OCI-LY3 (cell line): ENCODE measurements around the gene BCL11A.
A peak's percentile ranks its signal among the peaks of the same experiment; 100 is the strongest.

Source experiments
- H2AFZ ChIP-seq: fragments of 200-600, 300-600 bp; shearing (Covaris generic); 2 replicates; pipeline ENCODE4 v1.6.0; 2014; ENCODE audit warnings: antibody characterized with exemption, low read depth, low read length
- H3K27ac ChIP-seq: fragments of 200-600, 300-600 bp; sonication (generic); 2 replicates; pipeline ENCODE4 v1.5.1; 2014; ENCODE audit warnings: mild to moderate bottlenecking, low read length, moderate library complexity, mixed read lengths
- H3K27me3 ChIP-seq: fragments of 200-600, 300-600 bp; sonication (generic); 2 replicates; pipeline ENCODE4 v1.6.1; 2014; ENCODE audit warnings: low read depth, low read length, mixed read lengths
- H3K36me3 ChIP-seq: fragments of 200-600, 300-600 bp; sonication (generic); replicated peaks from 2 replicates; pipeline ENCODE3; 2014; ENCODE audit warnings: low read depth, low read length, mixed read lengths
- H3K4me1 ChIP-seq: fragments of 300-600, 200-600 bp; sonication (generic); 2 replicates; pipeline ENCODE4 v1.6.1; 2014; ENCODE audit warnings: low read length, mixed read lengths
- H3K4me2 ChIP-seq: fragments of 200-600, 300-600 bp; sonication (generic); 2 replicates; pipeline ENCODE4 v1.6.1; 2014; ENCODE audit warnings: low read length, mixed read lengths
- H3K4me3 ChIP-seq: fragments of 300-600, 200-600 bp; sonication (generic); 2 replicates; pipeline ENCODE4 v1.5.1; 2014; ENCODE audit warnings: antibody characterized with exemption, mild to moderate bottlenecking, low read length, moderate library complexity
- H3K79me2 ChIP-seq: fragments of 300-600, 200-600 bp; shearing (Covaris generic); 2 replicates; pipeline ENCODE4 v1.6.1; 2014; ENCODE audit warnings: mild to moderate bottlenecking, low read length, mixed read lengths
- H3K9ac ChIP-seq: fragments of 300-600, 200-600 bp; shearing (Covaris generic); 2 replicates; pipeline ENCODE4 v1.6.0; 2014; ENCODE audit warnings: mild to moderate bottlenecking, low read length, moderate library complexity
- H3K9me3 ChIP-seq: fragments of 200-600, 300-600 bp; shearing (Covaris generic); 2 replicates; pipeline ENCODE4 v1.6.1; 2014; ENCODE audit warnings: low read length, mixed read lengths; ENCODE audit not compliant: insufficient read depth
- H4K20me1 ChIP-seq: fragments of 200-600, 300-600 bp; sonication (generic); 2 replicates; pipeline ENCODE4 v1.6.1; 2016; ENCODE audit warnings: low read length, mixed read lengths; ENCODE audit not compliant: insufficient read depth
- EZH2phosphoT487 ChIP-seq: fragments of 200-600 bp; shearing (Covaris generic); IDR thresholded peaks from 2 replicates; pipeline ENCODE4 v1.6.1; 2018; ENCODE audit warnings: antibody characterized with exemption, mixed run types, low read depth
- TF ChIP-seq, protein P1 (sequence below): fragments of 200-600, 300-600 bp; sonication (generic); IDR thresholded peaks from 2 replicates; pipeline ENCODE4 v1.5.1; 2014; ENCODE audit warnings: antibody characterized with exemption, low read length, low read depth

Gene BCL11A

DNA sequence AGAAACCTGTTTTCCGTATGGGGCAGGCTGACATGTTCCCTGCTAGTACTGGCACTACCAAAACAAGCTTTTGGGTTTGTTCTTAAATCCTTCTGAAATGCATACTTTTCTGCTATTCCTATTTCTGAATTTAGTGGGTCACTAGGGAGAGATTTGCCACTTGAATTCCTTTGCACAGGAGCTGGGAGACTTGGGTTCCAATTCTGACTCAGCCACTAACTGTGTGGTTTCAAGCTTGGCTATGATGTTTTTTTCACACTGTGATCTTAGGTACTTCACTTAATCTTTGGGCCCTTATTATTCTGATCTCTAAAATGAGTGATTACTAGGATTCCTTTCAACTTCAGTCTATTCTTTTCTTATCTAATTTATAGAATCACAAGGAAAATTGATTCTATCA lies 105.5 kb downstream of the BCL11A start:
- H3K9ac ChIP-seq, result peak overlapping the region; percentile 65
- H3K79me2 ChIP-seq, result no peaks in the 10 kb centered on the region
- H3K36me3 ChIP-seq, result peaks cover 5% of the 10 kb centered on the region
- no peak overlapping the region for H2AFZ ChIP-seq
- peaks cover 61% of the 10 kb centered on the region for H3K4me1 ChIP-seq
- H3K9me3 ChIP-seq, result no peaks in the 10 kb centered on the region
- peak overlapping the region; percentile 69 for H3K4me2 ChIP-seq
- H3K27ac ChIP-seq, result peak overlapping the region; percentile 95
- no peaks in the 10 kb centered on the region for H3K27me3 ChIP-seq
- TF ChIP-seq, protein P1, sequence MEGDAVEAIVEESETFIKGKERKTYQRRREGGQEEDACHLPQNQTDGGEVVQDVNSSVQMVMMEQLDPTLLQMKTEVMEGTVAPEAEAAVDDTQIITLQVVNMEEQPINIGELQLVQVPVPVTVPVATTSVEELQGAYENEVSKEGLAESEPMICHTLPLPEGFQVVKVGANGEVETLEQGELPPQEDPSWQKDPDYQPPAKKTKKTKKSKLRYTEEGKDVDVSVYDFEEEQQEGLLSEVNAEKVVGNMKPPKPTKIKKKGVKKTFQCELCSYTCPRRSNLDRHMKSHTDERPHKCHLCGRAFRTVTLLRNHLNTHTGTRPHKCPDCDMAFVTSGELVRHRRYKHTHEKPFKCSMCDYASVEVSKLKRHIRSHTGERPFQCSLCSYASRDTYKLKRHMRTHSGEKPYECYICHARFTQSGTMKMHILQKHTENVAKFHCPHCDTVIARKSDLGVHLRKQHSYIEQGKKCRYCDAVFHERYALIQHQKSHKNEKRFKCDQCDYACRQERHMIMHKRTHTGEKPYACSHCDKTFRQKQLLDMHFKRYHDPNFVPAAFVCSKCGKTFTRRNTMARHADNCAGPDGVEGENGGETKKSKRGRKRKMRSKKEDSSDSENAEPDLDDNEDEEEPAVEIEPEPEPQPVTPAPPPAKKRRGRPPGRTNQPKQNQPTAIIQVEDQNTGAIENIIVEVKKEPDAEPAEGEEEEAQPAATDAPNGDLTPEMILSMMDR, result no peak
- no peak for TF ChIP-seq EZH2phosphoT487
- H3K4me3 ChIP-seq, result peak overlapping the region; percentile 31; the same call in 1 of the 2 replicates
- no peaks in the 10 kb centered on the region for H4K20me1 ChIP-seq

DNA sequence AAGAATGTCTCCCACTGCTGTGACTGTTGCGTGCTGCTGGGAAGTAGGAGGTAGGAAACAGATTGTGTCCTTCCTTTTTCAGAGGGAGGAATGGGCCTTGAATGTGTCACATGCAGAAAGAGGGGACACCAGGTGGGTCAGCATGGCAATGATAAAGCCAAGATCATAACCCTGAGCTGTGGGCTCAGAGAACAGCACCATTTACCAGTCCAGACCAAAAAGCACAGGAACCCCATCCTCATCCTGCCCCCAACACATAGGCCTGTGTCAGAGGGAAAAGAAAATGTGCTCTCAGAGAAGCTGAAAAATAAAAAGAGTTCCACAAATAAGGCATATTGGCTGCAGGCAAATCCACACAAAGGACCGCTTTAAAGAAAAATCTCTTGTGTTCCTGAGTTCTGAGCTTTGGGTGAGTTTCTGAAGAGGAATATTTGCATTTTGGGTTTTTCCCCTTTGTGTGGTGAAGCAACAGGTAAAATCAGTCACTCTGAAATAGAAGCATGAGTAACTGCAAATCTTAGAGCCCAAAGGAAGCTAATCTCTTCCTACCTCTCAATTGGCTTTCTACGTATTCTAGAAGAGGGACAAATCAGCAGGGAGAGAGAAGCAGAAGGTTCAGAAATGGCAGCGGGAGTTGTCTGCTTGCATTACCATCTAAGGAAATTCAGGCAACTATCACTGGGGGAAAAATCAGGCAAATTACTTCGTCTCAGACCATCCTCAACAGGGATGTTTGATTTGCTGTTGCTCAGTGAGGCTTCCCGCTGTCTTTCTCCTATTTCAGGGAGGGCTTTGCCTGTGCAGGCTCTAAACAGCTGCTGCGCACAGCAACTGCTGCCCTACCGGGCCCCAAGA lies 106.8 kb downstream of the BCL11A start:
- peak overlapping the region; percentile 69 for H3K4me2 ChIP-seq
- no peak overlapping the region; the same call in 1 of the 2 replicates for H2AFZ ChIP-seq
- no peaks in the 10 kb centered on the region for H3K9me3 ChIP-seq
- H3K27ac ChIP-seq, result peak overlapping the region; percentile 95
- H3K4me1 ChIP-seq, result peaks cover 63% of the 10 kb centered on the region
- peak overlapping the region; percentile 46 for H3K4me3 ChIP-seq
- TF ChIP-seq EZH2phosphoT487, result no peak
- TF ChIP-seq, protein P1, result no peak
- peak overlapping the region; percentile 65 for H3K9ac ChIP-seq
- no peaks in the 10 kb centered on the region for H3K27me3 ChIP-seq
- H3K36me3 ChIP-seq, result peaks cover under 1% of the 10 kb centered on the region
- no peaks in the 10 kb centered on the region for H3K79me2 ChIP-seq
- H4K20me1 ChIP-seq, result no peaks in the 10 kb centered on the region

DNA sequence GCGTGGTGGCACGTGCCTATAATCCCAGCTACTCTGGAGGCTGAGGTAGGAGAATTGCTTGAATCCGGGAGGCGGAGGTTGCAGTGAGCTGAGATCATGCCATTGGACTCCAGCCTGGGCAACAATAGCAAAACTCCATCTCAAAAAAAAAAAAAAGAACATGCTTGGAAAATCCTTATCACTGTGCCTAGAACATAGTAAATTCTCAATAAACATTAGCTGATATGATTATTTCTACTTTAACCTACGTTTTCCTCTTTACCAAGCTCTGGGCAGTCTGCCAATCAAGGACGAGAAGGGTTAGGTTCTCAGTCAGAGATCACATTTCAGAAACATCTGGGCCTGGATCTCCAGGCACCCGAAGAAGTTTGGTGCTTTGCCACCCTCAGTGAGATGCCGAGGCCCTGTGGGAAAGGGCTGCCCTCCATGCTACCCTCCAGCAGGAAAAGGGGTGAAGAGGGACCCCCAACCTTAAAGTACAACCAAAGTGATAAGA lies 107.7 kb downstream of the BCL11A start:
- Histone ChIP-seq H3K27me3 (no peaks in the 10 kb centered on the region), H3K4me2 (peak overlapping the region; percentile 69), H3K36me3 (no peaks in the 10 kb centered on the region), H3K27ac (peak overlapping the region; percentile 95), H3K4me3 (no peak overlapping the region), H3K9ac (peak overlapping the region; percentile 65), H3K9me3 (no peaks in the 10 kb centered on the region), H2AFZ (no peak overlapping the region), H3K4me1 (peaks cover 66% of the 10 kb centered on the region), H4K20me1 (no peaks in the 10 kb centered on the region), H3K79me2 (no peaks in the 10 kb centered on the region)
- TF ChIP-seq EZH2phosphoT487, result no peak
- TF ChIP-seq, protein P1, result no peak

DNA sequence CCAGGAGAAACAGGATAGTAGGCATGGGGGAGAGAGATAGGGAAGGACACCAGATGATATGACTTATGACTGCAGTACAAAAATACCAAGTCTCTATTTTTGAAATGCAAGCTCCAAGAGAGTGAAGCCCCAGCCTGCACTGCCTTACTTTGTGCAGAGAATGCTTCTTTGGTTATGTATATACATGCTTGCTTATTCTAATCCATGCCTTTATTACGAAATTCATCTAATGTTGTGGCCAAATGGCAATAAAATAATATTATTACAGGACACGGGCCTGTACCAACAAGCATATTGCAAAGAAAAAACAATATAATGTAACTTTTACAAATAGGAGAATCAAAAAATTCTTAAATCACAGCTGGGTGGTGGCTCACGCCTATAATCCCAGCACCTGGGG lies 110.8 kb downstream of the BCL11A start:
- H3K9ac ChIP-seq, result no peak overlapping the region
- H2AFZ ChIP-seq, result no peak overlapping the region
- H3K79me2 ChIP-seq, result no peaks in the 10 kb centered on the region
- no peaks in the 10 kb centered on the region for H3K27me3 ChIP-seq
- no peaks in the 10 kb centered on the region for H4K20me1 ChIP-seq
- no peaks in the 10 kb centered on the region for H3K9me3 ChIP-seq
- H3K4me2 ChIP-seq, result no peak overlapping the region
- H3K4me1 ChIP-seq, result peaks cover 77% of the 10 kb centered on the region
- H3K4me3 ChIP-seq, result no peak overlapping the region
- H3K27ac ChIP-seq, result no peak overlapping the region
- TF ChIP-seq EZH2phosphoT487, result no peak
- TF ChIP-seq, protein P1, result no peak
- H3K36me3 ChIP-seq, result no peaks in the 10 kb centered on the region
